ENCODE results near the gene NACC2. TPM values are rescaled to one million over a fixed set of nuclear protein-coding genes. Genes with fewer than 3 reads are reported as not detected.

Gene NACC2
- total and polyA plus RNA-seq, 2 donors (not counting 3 experiments of a cell fraction or from before 2014, with no cell fraction given): 15.8 to 27.1 TPM

GRCh38 chr9:135986605-135987004 is 108.5 kb downstream of the NACC2 start:
- Histone ChIP-seq H4K20me1 (replicated peaks; ENCODE audit: control insufficient read depth, extremely low read depth, insufficient read depth, low read length) (no peaks in the 10 kb centered on the region), H3K27ac (ENCODE audit: insufficient read depth, low read depth, low read length) (no peak overlapping the region), H3K4me1 (ENCODE audit: control insufficient read depth, extremely low read depth, insufficient read depth, low read length) (peaks cover 5% of the 10 kb centered on the region), H2AFZ (ENCODE audit: low read depth, low read length) (no peak overlapping the region), H3K9me3 (replicated peaks; ENCODE audit: control insufficient read depth, insufficient read depth, low read length) (no peaks in the 10 kb centered on the region), H3K9ac (replicated peaks; ENCODE audit: extremely low read depth, insufficient read depth, low read length) (no peak overlapping the region), H3K4me2 (ENCODE audit: insufficient read depth, low read length) (no peak overlapping the region), H3K36me3 (ENCODE audit: control insufficient read depth in 2 of 2, extremely low read depth in 1 of 2, insufficient read depth in 2 of 2, low read length in 2 of 2) (no peaks in the 10 kb centered on the region), H3K27me3 (ENCODE audit: control insufficient read depth in 2 of 2, insufficient read depth in 2 of 2, low read length in 2 of 2) (no peaks in the 10 kb centered on the region), H3K79me2 (ENCODE audit: control insufficient read depth, insufficient read depth, low read length) (no peaks in the 10 kb centered on the region), H3K4me3 (replicated peaks in 1 of 3; ENCODE audit: insufficient read depth in 1 of 3, low read depth in 1 of 3, low read length in 3 of 3) (no peak overlapping the region), H3K9me1 (replicated peaks; ENCODE audit: control insufficient read depth, extremely low read depth, insufficient read depth, low read length) (no peaks in the 10 kb centered on the region)
- ChIA-PET CTCF (interaction anchor here (1.1 to 1.4 kb wide), 2 partner anchors 103 to 136 kb away, joined by 3 read pairs; no protein-coding TSS in a partner anchor), POLR2A (no interaction called here)
- dilution Hi-C loops (cut with MboI; ENCODE audit: extremely low pct_ligation_motif_present, low sequenced_read_pairs): no loop called here
- DNase-seq (ENCODE audit: low read depth, low spot score) (no peak), FAIRE-seq (no peak)
- BruUV-seq (replicated peaks): no TSS peak
- intact Hi-C loops (cut with micrococcal nuclease): no loop called here
- TF ChIP-seq, protein P1, sequence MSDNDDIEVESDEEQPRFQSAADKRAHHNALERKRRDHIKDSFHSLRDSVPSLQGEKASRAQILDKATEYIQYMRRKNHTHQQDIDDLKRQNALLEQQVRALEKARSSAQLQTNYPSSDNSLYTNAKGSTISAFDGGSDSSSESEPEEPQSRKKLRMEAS (IDR thresholded peaks at IDR 0.05; ENCODE audit: insufficient read depth, insufficient read length): no peak
- no peak for TF ChIP-seq EZH2 (IDR thresholded peaks at IDR 0.05; ENCODE audit: borderline replicate concordance, low read depth, low read length, severe bottlenecking)

DNA sequence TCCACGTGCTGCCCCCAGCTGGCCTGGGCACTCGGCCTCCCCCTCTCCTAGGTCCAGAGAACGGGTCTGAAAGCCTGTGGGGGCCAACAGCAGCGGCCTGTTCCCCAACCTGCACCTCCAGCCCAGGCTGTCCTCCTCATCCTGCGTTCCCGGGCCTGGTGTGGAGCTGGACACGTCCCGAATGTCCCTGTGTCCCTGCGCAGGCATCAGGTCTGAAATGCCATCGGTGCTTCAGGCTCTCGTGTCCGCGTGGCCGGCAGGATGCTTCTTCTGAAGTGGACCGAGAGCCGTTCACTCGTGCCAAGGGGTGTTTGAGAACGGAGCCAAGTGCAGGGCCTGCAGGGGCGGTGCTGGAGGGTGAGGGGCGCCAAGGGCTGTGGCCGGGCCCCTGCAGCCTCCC is 109.2 kb downstream of the NACC2 start:
- DNase-seq (ENCODE audit: low read depth, low spot score): no peak
- ChIA-PET CTCF (interaction anchor here (1.0 to 1.4 kb wide), 2 partner anchors 23 to 103 kb away, joined by 3 read pairs; no protein-coding TSS in a partner anchor), POLR2A (no interaction called here)
- Histone ChIP-seq H3K4me1 (ENCODE audit: control insufficient read depth, extremely low read depth, insufficient read depth, low read length) (peaks cover 1% of the 10 kb centered on the region), H2AFZ (ENCODE audit: low read depth, low read length) (no peak overlapping the region), H3K79me2 (ENCODE audit: control insufficient read depth, insufficient read depth, low read length) (no peaks in the 10 kb centered on the region), H3K9ac (replicated peaks; ENCODE audit: extremely low read depth, insufficient read depth, low read length) (no peak overlapping the region), H3K9me1 (replicated peaks; ENCODE audit: control insufficient read depth, extremely low read depth, insufficient read depth, low read length) (no peaks in the 10 kb centered on the region), H3K27ac (ENCODE audit: insufficient read depth, low read depth, low read length) (no peak overlapping the region), H3K4me2 (ENCODE audit: insufficient read depth, low read length) (no peak overlapping the region), H3K4me3 (replicated peaks in 1 of 3; ENCODE audit: insufficient read depth in 1 of 3, low read depth in 1 of 3, low read length in 3 of 3) (no peak overlapping the region), H3K27me3 (ENCODE audit: control insufficient read depth in 2 of 2, insufficient read depth in 2 of 2, low read length in 2 of 2) (no peaks in the 10 kb centered on the region), H4K20me1 (replicated peaks; ENCODE audit: control insufficient read depth, extremely low read depth, insufficient read depth, low read length) (no peaks in the 10 kb centered on the region), H3K9me3 (replicated peaks; ENCODE audit: control insufficient read depth, insufficient read depth, low read length) (no peaks in the 10 kb centered on the region), H3K36me3 (ENCODE audit: control insufficient read depth in 2 of 2, extremely low read depth in 1 of 2, insufficient read depth in 2 of 2, low read length in 2 of 2) (no peaks in the 10 kb centered on the region)
- dilution Hi-C loops (cut with MboI; ENCODE audit: extremely low pct_ligation_motif_present, low sequenced_read_pairs): no loop called here
- no peak for TF ChIP-seq POLR2A (IDR thresholded peaks at IDR 0.05; ENCODE audit: low read depth, low read length)
- no peak for TF ChIP-seq GATA2 (IDR thresholded peaks at IDR 0.05; ENCODE audit: insufficient read depth, insufficient read length, low read depth, low read length)
- no peak for TF ChIP-seq CTCF (IDR thresholded peaks at IDR 0.05; ENCODE audit: extremely low read depth in 1 of 2, insufficient read depth in 1 of 2, low read depth in 1 of 2, low read length in 2 of 2)
- TF ChIP-seq FOS (IDR thresholded peaks at IDR 0.05; ENCODE audit: borderline replicate concordance, insufficient read depth, low read length): no peak
- TF ChIP-seq, protein P1 (IDR thresholded peaks at IDR 0.05; ENCODE audit: insufficient read depth, insufficient read length): no peak
- no peak for TF ChIP-seq JUN (IDR thresholded peaks at IDR 0.05; ENCODE audit: borderline replicate concordance, insufficient read depth, insufficient read length, low read depth)
- TF ChIP-seq POLR2AphosphoS5 (IDR thresholded peaks at IDR 0.05; ENCODE audit: insufficient read depth, low read depth, low read length): no peak
- TF ChIP-seq MYC (IDR thresholded peaks at IDR 0.05; ENCODE audit: low read depth, low read length): no peak
- no peak for TF ChIP-seq EZH2 (IDR thresholded peaks at IDR 0.05; ENCODE audit: borderline replicate concordance, low read depth, low read length, severe bottlenecking)
- FAIRE-seq: no peak
- intact Hi-C loops (cut with micrococcal nuclease): no loop called here
- no TSS peak for BruUV-seq (replicated peaks)
